Activated T-helper 2 cell treated with anti-CD3 and anti-CD28 coated beads, Interferon-gamma antibody, Interleukin-2, Interleukin-4, amounts not matched to agents 10 μg/mL and 5 μg/mL and 100 μg/mL, durations not matched to agents 14 hours and 24 hours and 36 hours (primary cell): ENCODE measurements around the gene ARL4A. TPM values are rescaled to one million over a fixed set of nuclear protein-coding genes. Genes with fewer than 3 reads are reported as not detected.

ENCODE experiments used
- DNase-seq: peaks from one replicate; pipeline ENCODE4 v3.0.0; 2021; ENCODE audit warnings: low spot score
- H3K27ac Mint-ChIP-seq: one replicate; pipeline ENCODE4 v1.8.0; 2021; ENCODE audit warnings: mixed read lengths
- H3K27me3 Mint-ChIP-seq: one replicate; pipeline ENCODE4 v1.8.0; 2021; ENCODE audit warnings: low read depth, mixed read lengths
- H3K36me3 Mint-ChIP-seq: one replicate; pipeline ENCODE4 v1.8.0; 2021; ENCODE audit warnings: low read depth, mixed read lengths
- H3K4me1 Mint-ChIP-seq: one replicate; pipeline ENCODE4 v1.8.0; 2021; ENCODE audit warnings: low read depth, mixed read lengths
- H3K4me3 Mint-ChIP-seq: one replicate; pipeline ENCODE4 v1.8.0; 2021; ENCODE audit warnings: low read depth, mild to moderate bottlenecking, moderate library complexity, mixed read lengths
- H3K9me3 Mint-ChIP-seq: one replicate; pipeline ENCODE4 v1.8.0; 2021; ENCODE audit warnings: mixed read lengths
- intact Hi-C: fragments of 100-400 bp; cut with micrococcal nuclease; formaldehyde crosslinking; loops from one replicate; pipeline ENCODE4 v1.15.1; 2023
- total RNA-seq: library from RNA; stranded (reverse); gene quantifications from 2 replicates; pipeline ENCODE4 v1.2.3, GENCODE V29; 2022

The ARL4A gene
- total RNA-seq, 1 donor from 2014 or later: 14.8 TPM

DNA sequence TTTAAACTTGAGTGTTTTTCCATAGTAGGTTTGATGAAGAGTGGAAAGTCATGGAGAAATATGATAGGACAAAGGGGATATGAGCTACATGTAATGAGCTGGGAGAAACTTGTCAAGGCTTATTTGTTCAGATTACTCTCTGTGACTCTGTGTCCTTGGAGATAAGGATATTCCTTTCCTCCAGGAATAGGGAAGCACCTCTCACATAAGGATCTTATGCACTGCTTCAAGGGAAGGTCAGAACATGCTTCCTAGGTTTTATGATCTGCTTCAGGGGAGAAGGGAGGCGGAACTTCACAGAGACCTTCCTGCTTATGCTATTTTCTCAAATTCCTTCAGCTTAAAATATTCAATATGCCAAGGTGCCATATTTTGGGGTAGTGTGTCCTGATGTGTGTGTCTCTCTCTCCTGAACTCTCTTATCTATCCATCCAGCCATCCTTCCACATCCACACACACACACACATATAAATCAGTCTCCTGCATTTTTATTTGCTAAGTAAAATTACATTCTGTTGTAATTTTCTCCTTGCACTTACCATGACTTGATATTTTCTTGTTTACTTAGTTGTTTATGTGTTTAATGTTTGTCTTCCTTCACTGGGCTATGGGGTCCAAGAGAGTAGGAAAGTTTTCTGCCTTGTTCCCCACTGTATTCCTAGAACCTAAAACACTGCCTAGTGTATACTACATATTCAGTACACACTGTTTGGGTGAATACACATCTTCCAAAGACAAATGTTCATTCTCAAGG is 26.4 kb downstream of the ARL4A start:
- Mint-ChIP-seq H3K4me3 (no peak overlapping the region), H3K36me3 (no peaks in the 10 kb centered on the region), H3K9me3 (no peaks in the 10 kb centered on the region), H3K27me3 (no peaks in the 10 kb centered on the region), H3K27ac (no peak overlapping the region), H3K4me1 (peaks cover 13% of the 10 kb centered on the region)
- intact Hi-C loops: loop anchor here (2.0 kb wide), 1 partner anchor 27 kb away; the partner anchor contains the start of gene ARL4A
- DNase-seq: no peak

DNA sequence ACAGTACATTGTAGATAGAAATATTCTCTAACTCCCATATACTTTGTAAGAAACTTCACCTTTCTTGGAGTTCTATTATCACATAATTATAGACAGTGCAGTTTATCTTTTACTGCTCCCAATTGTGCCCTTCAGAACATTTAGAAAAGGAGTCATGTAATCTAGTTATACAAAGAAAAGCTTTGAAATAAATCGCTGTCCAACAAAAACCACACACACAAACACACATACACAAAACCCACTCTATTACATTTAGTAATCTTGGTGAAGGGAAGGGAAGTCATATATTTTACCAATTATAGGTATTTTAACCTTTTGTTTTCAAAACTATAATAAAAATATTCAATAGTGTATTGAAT is 26.9 kb downstream of the ARL4A start:
- Mint-ChIP-seq H3K4me1 (peaks cover 19% of the 10 kb centered on the region), H3K27me3 (no peaks in the 10 kb centered on the region), H3K36me3 (peaks cover 1% of the 10 kb centered on the region), H3K27ac (no peak overlapping the region), H3K4me3 (no peak overlapping the region), H3K9me3 (no peaks in the 10 kb centered on the region)
- intact Hi-C loops: loop anchor here (2.0 kb wide), 1 partner anchor 28 kb away; the partner anchor contains the start of gene ARL4A
- no peak for DNase-seq

DNA sequence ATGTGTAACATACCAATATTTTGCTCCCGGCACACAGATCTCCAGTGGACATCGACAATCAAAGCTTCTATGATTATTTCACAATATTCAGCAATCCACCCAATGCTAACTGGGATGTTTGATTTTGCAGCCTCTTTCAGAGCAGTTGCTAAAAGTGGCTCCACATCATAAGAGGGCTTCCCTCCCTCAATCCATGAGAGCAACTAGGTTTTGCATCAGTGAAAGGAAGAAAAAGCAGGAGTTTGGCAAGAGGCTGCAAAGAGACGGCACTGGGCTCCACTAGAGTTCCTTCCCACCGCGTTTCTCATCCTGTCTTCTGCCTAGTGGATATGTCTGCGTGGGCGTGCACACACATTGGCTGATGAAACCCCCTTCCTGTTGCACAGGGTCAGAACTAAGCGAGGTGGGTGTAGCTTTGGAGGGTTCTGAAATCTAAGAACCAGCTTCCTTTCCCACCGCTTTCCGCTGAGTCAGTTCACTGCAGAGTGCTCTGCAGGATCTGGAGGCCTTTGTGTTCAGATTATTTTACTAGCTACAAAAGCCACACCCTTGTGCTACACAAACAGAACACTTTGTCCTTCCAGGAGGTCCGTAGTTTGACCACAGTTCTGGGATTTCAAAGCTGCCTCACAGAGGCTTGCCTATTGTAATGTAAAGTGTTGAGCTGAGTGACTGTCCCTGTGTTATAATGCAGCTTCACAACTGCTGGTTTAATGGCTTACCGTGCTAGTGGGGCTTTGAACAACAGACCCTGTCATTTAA is 28.1 kb downstream of the ARL4A start:
- H3K4me3 Mint-ChIP-seq: no peak overlapping the region
- no peaks in the 10 kb centered on the region for H3K9me3 Mint-ChIP-seq
- no peak overlapping the region for H3K27ac Mint-ChIP-seq
- H3K27me3 Mint-ChIP-seq: no peaks in the 10 kb centered on the region
- H3K36me3 Mint-ChIP-seq: peaks cover 6% of the 10 kb centered on the region
- peak; percentile 17 for DNase-seq
- intact Hi-C loops: loop anchor here (2.0 kb wide), 1 partner anchor 29 kb away; the partner anchor contains the start of gene ARL4A
- H3K4me1 Mint-ChIP-seq: peaks cover 28% of the 10 kb centered on the region

DNA sequence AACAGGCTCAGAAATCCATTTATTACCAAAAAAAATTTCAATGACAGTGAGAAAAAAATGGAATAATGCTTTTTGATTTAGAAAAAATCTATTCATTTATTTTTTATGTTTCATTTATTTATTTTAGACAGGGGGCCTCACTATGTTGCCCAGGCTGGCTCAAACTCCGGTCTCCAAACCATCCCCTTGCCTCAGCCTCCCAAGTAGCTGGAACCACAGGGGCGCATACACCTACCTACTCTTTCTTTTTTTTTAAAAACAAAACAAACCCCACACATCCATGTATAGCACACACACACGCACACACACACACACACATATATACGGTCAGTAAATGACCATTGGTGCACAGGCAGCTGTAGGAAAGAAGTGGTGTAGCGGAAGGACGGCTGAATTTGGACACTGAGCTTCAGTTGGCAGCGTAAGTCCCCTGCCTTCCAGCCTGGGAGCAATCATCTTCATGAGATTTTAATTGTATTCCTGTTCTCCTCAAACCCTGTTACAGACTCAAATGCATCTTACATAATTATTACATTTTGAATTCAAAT is 28.8 kb downstream of the ARL4A start:
- intact Hi-C loops: no loop called here
- Mint-ChIP-seq H3K27ac (no peak overlapping the region), H3K36me3 (peaks cover 7% of the 10 kb centered on the region), H3K4me1 (peaks cover 28% of the 10 kb centered on the region), H3K4me3 (no peak overlapping the region), H3K9me3 (no peaks in the 10 kb centered on the region), H3K27me3 (no peaks in the 10 kb centered on the region)
- DNase-seq: no peak

DNA sequence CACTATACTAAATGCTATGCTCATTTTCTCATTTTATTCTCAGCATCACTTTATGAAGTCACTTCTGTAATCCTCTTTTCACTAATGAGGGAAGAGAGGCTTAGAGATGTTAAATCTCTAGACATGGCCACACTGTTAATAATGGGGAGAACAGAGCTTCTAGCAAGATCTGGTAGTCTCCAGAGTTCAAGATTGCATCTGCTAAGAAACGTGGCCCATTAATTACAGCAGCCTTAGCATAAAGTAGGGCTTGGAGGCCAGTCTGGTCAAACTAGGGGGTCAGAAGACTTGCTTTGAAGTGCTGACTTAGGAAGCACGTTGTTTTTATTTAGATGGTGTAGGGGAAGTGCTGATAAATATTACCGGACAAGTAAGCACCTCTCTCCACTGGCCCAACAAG is 29.3 kb downstream of the ARL4A start:
- no peak overlapping the region for H3K4me3 Mint-ChIP-seq
- peaks cover 9% of the 10 kb centered on the region for H3K36me3 Mint-ChIP-seq
- H3K27me3 Mint-ChIP-seq: no peaks in the 10 kb centered on the region
- H3K9me3 Mint-ChIP-seq: peaks cover under 1% of the 10 kb centered on the region
- no peak overlapping the region for H3K27ac Mint-ChIP-seq
- DNase-seq: no peak
- H3K4me1 Mint-ChIP-seq: peaks cover 28% of the 10 kb centered on the region
- intact Hi-C loops: no loop called here

DNA sequence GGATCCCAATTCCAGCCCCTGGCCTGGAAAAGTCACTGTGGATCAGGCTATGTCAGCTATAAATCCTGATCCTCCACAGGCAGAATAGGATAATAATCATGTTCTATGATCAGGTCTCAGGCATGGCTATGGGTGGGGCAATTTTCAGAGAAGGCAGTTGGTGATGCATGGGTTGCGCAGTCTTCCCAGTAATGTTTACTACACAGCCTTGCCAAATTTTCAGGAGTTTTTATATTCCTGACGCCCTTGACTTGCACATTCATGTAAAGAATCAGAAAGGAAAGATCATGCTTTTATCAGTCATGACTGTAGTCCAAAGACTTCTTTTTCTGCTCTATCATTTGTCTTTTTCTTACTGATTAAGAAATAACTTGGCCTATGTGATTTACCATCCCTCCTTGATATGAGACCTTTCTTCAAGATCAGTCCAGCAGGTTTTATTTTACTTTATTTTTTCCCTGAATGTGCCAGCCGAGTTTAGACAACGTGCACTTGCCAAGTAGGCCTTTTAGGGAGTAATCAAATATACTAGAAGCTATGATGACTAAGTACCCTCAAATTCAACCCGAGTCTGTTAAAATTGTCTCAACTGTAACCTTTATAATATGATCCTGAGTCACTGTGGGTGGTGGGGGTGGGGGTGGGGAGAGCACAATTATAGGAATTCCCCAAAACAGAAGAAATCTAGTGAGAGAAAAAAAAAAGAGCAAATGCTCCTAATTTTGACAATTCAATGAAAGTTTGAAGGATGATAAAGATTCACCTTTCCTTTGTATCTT is 31.9 kb downstream of the ARL4A start:
- intact Hi-C loops: no loop called here
- Mint-ChIP-seq H3K36me3 (peaks cover 13% of the 10 kb centered on the region), H3K4me1 (peaks cover 44% of the 10 kb centered on the region), H3K27ac (peak overlapping the region; percentile 81), H3K27me3 (no peaks in the 10 kb centered on the region), H3K9me3 (peaks cover 3% of the 10 kb centered on the region), H3K4me3 (peak overlapping the region; percentile 28)
- DNase-seq: no peak

DNA sequence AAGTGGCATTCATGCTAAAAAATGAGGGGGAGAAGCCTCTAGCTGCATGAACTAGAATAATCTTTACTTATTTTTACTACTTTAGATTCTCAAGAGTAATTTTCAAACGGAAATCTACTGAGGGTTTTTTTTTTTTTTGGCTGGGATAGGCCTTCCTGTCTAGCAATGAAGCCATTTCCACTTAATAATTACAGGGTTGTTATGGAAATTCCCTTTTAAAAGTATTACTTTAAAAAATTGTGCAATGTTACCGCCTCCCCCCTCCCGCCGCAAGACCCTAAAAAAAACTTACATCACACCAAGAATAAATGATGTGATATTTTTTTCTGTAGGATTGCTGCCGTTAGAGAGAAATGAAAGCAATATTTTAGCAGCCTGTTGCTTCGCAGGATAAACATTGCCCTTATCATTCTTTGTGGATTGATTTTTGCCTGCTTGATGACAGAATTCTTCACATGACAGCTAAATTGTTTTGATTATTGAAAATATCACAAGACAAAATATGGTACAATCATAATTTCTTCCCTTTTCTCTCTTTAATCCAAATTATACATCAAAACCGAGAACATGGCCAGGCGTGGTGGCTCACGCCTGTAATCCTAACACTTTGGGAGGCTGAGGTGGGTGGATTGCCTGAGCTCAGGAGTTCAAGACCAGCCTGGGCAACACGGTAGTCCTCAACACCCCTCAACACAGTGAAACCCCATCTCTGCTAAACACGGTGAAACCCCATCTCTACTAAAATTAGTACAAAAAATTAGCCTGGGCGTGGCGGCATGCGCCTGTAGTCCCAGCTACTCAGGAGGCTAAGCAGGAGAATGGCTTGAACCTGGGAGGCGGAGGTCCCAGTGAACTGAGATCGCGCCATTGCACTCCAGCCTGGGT is 32.8 kb downstream of the ARL4A start:
- H3K9me3 Mint-ChIP-seq: peaks cover 3% of the 10 kb centered on the region
- H3K27ac Mint-ChIP-seq: peak overlapping the region; percentile 81
- H3K4me1 Mint-ChIP-seq: peaks cover 43% of the 10 kb centered on the region
- intact Hi-C loops: loop anchor here (5.0 kb wide), 1 partner anchor 77 kb away; no protein-coding TSS in a partner anchor
- no peak for DNase-seq
- H3K27me3 Mint-ChIP-seq: no peaks in the 10 kb centered on the region
- no peak overlapping the region for H3K4me3 Mint-ChIP-seq
- H3K36me3 Mint-ChIP-seq: peaks cover 13% of the 10 kb centered on the region

DNA sequence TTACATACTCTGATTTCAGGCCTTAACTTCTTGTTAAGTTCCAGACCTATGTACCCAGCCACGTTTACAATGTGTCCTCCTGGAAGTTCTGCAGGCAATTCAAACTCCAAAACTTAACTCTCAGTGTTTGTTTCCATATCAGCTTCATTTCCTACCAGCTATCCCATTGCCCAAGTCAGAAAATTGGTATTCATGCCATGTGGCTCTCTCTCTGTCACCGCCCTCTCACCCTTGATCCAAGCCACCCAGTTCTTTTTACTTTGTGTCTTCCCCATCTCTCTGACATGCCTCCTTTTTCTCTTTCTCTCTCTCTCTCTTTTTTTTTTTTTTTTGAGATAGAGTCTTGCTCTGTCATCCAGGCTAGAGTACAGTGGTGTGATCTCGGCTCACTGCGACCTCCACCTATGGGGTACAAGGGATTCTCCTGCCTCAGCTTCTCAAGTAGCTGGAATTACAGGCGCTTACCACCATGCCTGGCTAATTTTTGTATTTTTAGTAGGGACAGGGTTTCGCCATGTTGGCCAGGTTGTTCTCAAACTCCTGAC is 33.9 kb downstream of the ARL4A start:
- Mint-ChIP-seq H3K36me3 (peaks cover 13% of the 10 kb centered on the region), H3K27me3 (no peaks in the 10 kb centered on the region), H3K4me3 (no peak overlapping the region), H3K27ac (no peak overlapping the region), H3K4me1 (peaks cover 36% of the 10 kb centered on the region), H3K9me3 (peaks cover 3% of the 10 kb centered on the region)
- DNase-seq: no peak
- intact Hi-C loops: loop anchor here (5.0 kb wide), 1 partner anchor 76 kb away; no protein-coding TSS in a partner anchor

DNA sequence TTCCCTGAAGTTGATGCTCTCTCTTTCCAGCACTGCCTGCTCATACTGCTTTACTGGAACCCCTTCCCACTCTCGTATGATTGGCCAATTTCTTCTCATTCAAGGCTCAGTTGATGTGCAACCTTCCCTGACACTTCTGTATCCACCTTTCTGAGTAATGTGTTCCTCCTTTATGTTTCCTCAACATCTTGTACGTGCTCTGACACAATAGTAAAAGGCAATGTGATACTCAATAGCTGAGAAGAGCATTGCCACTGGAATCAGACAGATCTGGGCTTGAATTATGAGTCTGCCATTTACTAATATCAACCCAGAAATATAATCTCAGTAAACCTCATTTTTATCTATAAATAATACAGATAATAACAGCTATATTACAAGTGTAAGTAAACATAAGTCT is 34.7 kb downstream of the ARL4A start:
- intact Hi-C loops: loop anchor here (1.0 to 5.0 kb wide), 2 partner anchors 8 to 75 kb away; no protein-coding TSS in a partner anchor
- peaks cover 3% of the 10 kb centered on the region for H3K9me3 Mint-ChIP-seq
- DNase-seq: no peak
- peak overlapping the region; percentile 15 for H3K27ac Mint-ChIP-seq
- H3K4me3 Mint-ChIP-seq: no peak overlapping the region
- H3K36me3 Mint-ChIP-seq: peaks cover 13% of the 10 kb centered on the region
- no peaks in the 10 kb centered on the region for H3K27me3 Mint-ChIP-seq
- peaks cover 36% of the 10 kb centered on the region for H3K4me1 Mint-ChIP-seq

DNA sequence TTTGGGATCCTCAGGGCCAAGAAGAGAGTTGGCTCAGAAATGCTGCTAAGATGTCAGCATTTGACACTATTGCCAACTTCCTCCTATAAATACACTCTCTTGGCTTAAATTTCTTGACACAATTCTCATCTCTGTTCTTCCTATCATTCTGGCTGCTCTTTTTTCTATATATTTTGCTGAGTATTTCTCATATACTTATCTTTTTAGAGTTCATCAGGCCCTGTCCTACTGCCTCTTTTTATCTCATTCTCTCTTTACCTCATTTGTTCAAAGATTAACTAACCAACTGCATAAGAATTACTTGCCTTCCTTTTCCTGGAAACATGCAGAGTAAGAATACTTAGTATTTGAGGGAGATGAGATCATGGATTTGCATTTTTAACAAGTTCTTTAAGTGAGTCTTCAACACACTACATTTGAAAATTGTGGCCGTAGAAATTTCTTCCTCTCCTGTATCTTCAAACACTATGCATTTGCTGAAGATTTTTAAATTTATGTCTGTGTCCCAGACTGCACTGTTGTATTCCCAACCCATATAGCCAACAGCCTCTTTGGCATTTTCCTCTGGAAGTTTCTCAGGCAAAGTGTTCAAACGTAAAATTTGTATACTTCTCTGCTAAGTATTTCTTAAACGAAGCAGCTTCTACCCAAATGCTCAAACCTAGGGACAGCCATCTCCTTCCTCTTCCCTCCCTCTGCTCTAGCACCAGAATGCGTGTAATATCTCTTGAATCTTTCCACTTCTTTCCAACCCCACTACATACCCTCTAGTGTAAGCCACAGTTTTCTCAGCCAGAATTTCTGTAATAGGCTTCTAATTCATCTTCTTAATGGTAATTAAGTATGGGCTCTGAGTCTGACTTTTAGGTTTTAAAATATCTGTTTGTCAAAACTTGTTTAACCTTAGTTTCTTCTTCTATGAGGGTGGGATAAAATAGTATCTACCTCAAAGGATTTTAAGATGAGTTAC is 35.5 kb downstream of the ARL4A start:
- peaks cover 36% of the 10 kb centered on the region for H3K4me1 Mint-ChIP-seq
- peaks cover 13% of the 10 kb centered on the region for H3K36me3 Mint-ChIP-seq
- peaks cover 3% of the 10 kb centered on the region for H3K9me3 Mint-ChIP-seq
- H3K27ac Mint-ChIP-seq: peak overlapping the region; percentile 73
- no peak overlapping the region for H3K4me3 Mint-ChIP-seq
- no peaks in the 10 kb centered on the region for H3K27me3 Mint-ChIP-seq
- intact Hi-C loops: loop anchor here (1.0 to 5.0 kb wide), 2 partner anchors 7 to 74 kb away; no protein-coding TSS in a partner anchor
- no peak for DNase-seq
